HS-27A (cell line): Measurements from ENCODE around the gene DAGLA.

Experiments
- DNase-seq: peaks from one replicate; pipeline ENCODE4 v3.0.0-alpha.2; 2012; ENCODE audit warnings: low read depth, missing footprints

The DAGLA gene

DNA sequence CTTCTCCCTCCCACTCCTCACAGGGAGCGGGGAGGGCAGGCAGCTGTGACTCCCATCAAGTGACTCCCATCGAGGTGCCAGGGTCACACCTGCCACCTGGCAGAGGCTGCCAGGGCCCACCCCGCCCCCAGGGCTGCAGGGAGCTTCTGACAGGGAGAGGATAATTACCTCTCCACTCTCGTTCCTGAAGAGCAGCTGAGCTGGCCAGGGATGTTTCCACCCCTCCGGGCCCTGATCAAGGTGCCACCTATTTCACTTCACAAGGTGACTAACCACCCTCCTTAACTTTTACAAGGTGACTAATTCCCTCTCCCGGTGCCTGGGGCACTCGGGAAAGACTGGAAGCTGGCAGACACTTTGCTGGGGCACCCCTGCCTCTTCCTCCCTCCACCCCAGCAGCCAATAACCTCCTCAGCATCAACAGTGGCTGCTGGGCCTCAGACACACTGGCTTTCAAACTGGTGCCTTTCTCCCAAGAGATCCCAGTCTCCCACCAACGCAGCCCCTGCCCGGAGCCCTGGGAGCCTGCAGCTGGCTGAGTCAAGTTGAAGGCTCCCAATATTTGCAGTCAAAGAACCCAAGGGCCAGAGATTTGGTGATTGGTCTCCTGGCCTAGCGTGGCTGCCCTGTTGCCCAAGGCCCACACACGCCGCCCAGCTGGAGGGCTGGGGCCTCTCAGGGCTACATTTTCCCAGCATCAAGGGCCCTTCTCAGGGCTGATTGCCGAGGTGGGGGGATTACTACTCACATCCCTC, 50.2 kb downstream of the DAGLA start:
- no peak for DNase-seq

DNA sequence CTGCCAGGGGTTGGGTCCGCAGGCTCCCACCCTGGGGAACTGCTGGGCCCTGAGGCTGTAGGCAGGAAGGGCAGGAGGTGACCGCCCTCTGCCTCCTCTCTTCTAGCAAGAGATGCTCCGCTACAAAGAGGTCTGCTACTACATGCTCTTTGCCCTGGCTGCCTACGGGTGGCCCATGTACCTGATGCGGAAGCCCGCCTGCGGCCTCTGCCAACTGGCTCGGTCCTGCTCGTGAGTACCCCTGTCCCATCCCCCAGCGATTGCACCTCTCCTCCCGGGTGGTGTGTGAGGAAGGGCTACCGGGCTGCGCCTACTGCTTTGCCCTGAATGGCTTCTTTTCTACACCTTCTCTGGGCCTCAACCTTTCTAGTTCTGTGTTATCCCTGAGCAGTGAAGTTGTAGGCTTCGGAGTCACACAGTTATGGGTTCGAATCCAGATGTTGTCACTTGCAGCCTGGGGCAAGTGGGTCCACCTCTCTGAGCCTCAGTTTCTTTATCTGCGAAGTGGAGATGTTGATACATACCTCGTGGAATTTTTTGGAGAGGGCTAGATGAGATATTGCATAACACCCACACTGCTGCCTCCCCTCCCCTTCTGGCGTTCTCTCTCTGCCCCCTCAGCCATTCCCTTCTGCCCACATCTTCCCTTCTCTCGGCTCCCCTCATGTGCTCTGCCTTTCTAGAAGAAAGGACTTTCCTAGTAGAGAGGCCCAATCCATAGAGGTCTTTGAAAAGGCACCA, 51.2 kb downstream of the DAGLA start:
- DNase-seq: no peak

DNA sequence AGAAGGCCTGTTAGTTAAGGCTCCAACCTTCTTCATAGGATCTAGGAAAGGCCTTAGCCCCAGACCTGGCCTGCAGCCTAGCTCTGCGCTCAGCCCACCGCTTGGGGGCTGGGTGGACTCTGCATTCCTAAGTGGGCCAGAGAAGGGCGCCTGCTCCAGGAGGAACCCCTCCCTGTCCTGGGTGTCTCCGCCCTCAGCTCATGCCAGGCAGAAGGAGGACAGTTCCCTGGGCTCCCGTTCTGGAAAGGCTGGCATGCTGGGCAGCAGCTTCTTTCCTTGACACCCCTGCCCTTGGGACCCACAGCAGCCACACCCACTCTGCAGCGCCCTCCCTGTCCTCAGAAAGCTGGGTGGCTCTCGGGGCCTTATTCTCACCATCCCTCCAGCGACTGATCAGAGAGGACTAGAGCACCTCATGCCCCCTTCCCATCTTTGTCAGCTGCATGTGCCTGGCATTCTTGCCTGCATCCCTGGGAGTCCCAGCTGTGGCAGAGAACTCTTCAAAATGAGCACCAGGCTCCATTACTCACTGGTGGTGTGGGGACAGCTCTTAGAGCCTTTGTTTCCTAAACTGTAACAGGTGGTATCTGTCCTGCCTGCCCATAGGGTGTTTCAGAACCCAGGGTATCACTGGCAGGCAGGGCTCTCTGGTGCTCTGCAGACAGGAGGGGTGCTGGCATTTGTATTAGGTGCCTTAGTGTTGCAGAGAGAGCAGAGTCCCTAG, 51.9 kb downstream of the DAGLA start:
- DNase-seq: no peak

DNA sequence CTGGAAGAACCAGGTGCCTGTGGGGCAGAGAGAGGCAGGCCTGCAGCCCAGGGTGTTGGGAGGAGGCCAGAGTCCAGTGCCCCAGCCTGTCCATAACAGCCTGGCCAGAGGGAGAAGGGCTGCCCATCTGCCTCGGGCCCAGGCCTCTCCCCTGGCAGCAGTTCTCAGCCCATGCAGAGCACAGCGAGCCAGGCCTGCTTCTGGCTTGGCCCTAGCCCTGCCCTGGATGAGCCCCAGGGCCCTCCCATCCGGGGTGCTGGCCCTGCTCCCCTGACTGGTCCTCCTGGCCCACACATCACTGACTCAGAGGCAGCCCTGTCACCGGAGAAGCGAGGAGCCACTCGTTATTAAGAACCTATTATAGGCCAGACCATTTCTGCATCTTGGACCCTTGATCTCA, 52.5 kb downstream of the DAGLA start:
- DNase-seq: no peak

DNA sequence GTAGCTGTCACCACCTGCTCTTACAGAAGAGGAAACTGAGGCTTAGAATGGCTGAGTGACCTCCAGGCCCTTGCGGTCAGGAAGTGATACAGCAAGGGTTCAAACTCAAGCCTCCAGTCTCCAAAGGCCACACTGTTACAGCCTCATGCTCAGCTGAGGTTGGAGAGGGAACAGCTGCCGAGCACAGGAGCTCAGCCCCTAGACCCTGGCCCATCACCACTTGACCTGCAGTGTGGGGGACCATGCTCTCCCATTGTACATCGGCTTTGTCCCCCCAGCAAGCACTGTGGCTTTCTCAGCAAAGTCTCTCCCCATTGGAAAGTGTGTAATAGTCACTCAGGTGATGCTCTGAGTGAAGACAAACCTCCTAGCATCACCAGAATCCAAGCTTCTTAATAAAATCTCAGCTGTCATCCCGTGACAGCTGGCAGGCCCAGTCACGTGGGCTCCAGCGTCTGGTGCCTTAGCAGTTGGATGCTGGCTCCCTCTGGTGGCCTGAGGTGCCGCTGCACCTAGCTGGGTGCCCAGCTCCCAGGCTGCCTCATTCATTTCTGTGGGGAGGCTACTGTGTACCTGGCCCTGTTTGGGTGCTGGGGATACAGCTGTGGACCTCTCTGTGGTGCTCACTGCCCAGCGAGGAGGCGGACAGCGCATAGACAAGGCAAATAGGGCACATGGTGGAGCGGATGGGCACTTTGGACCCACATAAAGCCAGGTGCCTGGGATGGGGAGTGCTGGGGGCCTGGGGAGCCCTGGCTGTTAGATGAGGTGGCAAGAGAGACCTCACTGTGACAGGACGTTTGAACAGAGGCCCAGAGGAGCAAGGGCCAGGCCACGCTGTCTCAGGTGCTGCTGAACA, 53.2 kb downstream of the DAGLA start:
- DNase-seq: peak; percentile 35

DNA sequence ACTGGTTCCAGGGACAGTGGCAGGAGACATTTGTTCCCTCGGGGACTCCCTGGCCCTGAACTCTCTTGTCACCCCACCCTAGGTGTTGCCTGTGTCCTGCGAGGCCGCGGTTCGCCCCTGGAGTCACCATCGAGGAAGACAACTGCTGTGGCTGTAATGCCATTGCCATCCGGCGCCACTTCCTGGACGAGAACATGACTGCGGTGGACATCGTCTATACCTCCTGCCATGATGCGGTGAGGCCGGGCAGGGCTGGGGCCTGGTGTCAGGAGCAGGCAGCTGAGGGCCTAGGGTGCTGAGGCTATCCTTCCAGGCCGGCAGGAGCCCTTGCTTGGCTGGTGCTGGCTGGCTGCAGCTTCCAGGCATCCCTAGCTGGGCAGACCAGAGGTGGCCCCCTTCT, 54.6 kb downstream of the DAGLA start:
- no peak for DNase-seq

DNA sequence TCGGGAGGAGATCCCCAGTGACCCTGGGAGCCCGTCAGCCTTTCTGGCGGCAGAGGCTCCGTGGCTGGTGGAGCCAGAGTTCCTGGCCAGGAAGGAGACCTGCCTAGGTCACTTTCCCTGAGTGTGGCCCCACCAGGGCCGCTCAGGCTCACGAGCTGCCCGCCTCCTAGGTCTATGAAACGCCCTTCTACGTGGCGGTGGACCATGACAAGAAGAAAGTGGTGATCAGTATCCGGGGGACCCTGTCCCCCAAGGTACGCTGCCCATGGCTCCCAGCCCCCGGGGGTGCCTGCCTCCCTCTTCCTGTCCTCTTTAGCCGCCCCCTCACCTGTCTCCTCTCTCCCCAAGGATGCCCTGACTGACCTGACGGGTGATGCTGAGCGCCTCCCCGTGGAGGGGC, 55.2 kb downstream of the DAGLA start:
- no peak for DNase-seq

DNA sequence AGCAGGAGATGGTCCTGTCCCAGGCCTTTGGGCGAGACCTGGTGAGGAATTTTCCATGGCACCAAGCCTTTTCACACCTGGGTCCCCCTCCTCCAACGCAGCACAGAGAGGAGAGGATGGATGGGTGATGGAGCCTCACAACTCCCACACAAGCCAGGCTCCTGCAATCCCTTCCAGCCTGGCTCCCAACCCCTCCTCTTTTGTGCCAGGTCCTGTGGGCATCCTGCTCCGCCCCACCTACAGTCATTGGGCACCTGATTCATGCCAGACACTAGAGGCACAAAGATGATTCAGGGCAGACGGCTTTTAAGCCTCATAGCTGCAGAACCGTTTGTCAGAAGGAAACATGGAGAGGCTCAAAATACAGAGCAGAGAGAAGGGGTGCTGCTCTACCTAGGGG, 56.1 kb downstream of the DAGLA start:
- no peak for DNase-seq

DNA sequence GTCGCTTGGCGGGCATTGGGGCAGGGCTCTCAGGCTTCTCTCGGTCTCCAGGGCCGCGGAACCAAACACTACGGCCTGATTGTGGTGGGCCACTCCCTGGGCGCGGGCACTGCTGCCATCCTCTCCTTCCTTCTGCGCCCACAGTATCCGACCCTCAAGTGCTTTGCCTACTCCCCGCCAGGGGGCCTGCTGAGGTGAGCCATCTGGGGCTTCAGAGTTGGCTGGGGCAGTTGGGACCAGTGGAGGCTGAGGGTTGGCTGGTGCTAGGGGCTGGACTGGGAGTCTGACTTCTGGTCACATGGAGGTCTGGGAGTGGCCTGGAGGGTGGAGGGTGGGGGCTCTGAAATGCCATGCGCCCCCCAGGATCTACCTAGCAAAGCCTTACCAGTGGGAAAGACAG, 56.9 kb downstream of the DAGLA start:
- no peak for DNase-seq

DNA sequence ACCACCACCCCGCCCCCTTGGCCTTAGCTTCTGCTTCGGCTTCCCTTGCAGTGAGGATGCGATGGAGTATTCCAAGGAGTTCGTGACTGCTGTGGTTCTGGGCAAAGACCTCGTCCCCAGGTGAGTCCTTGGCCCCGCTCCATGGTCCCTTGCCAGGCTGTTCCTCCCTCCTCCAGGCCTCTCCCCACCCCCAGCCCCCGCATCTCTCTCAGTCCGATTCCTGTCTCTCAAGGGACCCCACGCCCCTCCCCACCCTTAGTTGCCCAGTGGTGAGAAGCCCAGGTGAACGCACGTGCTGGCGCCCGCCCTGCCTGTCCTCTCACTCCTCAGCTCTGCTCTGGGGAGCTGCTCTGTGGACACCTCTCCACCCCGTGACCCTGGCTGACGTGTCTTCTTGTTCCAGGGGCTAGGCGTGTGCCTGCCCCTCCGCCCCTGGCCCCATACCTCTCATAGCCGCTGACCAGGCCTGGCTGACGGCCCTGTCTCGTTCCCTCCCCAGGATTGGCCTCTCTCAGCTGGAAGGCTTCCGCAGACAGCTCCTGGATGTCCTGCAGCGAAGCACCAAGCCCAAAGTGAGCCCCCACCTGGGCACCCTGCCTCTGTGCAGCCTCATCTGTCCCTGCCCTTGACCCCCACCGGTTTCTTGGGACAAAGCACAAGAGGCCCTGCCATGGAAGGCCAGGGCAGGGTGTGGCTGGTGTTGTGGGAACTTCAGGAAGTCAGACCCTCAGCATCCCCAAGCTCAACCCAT, 57.6 kb downstream of the DAGLA start:
- no peak for DNase-seq

DNA sequence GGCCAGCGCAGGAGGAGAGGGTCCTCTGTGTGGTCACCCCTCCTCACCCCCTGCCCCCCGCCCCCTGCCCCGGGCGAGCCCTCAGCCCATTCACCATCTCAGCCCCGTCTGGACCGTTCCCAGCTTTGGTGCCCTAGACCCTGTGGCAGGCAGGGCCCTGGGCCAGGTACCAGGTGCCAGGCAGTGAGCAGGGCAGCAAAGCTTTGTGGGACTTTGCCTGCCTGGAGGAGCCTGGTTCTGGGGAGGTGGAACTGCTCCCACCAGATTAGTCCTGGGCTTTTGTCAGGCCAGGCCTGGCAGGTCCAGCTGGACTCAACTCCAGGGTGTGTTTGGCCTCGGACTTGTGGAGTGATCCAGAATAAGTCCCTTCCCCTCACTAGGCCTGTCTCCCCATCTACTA, 58.6 kb downstream of the DAGLA start:
- no peak for DNase-seq

DNA sequence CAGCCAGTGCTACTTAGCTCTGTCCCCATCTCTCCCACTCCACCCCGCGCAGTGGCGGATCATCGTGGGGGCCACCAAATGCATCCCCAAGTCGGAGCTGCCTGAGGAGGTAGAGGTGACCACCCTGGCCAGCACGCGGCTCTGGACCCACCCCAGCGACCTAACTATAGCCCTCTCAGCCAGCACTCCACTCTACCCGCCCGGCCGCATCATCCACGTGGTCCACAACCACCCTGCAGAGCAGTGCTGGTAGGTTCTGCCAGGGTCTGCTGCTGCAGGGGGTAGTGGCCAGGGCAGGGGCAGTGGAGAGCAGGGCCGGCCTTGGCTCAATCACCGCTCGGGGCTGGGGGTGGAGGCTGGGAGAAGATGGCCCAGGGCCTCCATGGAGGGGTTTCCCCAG, 59.2 kb downstream of the DAGLA start:
- no peak for DNase-seq

DNA sequence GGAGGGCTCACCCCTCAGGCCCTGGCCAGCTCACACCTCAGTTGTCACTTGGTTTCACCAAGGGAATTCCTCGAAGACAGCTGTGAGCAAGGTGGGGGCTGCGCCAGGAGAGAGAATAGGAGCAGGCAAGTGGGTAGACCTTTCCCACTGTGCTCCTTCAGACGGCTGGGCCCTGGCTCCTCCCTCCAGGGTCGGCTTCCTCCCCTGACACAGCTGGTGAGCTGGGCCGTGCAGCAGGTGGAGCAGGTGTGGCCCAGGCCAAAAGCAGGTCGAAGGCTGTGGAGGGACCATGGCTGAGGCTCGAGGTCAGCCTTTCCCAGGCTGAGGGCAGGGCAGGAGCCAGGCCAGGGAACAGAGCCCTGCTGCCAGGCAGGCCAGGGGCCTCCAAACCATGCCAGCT, 59.8 kb downstream of the DAGLA start:
- no peak for DNase-seq

DNA sequence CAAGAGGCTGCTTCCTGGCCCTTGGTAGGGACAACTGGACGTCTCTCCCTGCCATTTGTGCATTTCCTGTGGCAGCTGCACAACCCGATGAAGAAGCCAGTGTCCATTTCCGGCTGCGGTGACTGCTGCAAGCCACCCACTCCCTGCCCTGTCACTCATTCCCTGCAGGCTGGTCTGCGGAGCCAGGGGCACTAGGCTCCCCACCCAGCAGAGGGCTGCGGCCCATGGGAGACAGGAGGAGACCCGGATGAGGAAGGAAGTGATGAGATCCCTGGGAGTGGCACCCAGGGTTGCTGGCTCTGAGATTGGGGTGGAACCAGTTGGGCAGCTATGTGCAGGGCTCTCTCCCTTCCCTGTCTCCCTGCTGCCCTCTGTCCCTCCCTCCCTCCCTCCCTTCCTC, 62.2 kb downstream of the DAGLA start:
- no peak for DNase-seq

DNA sequence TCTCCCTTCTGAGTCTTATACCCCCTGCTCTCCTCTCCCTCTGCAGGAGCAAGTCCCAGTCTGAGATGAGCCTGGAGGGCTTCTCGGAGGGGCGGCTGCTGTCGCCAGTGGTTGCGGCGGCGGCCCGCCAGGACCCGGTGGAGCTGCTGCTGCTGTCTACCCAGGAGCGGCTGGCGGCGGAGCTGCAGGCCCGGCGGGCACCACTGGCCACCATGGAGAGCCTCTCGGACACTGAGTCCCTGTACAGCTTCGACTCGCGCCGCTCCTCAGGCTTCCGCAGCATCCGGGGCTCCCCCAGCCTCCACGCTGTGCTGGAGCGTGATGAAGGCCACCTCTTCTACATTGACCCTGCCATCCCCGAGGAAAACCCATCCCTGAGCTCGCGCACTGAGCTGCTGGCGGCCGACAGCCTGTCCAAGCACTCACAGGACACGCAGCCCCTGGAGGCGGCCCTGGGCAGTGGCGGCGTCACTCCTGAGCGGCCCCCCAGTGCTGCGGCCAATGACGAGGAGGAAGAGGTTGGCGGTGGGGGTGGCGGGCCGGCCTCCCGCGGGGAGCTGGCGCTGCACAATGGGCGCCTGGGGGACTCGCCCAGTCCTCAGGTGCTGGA, 63.4 kb downstream of the DAGLA start:
- no peak for DNase-seq

DNA sequence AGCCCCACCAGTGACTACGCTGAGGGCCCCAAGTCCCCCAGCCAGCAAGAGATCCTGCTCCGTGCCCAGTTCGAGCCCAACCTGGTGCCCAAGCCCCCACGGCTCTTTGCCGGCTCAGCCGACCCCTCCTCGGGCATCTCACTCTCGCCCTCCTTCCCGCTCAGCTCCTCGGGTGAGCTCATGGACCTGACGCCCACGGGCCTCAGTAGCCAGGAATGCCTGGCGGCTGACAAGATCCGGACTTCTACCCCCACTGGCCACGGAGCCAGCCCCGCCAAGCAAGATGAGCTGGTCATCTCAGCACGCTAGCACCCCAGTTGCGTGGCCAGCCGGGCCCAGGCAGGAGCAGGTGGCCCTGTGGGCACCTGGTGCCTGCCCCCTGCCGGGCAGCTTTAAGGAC, 64.0 kb downstream of the DAGLA start:
- no peak for DNase-seq

DNA sequence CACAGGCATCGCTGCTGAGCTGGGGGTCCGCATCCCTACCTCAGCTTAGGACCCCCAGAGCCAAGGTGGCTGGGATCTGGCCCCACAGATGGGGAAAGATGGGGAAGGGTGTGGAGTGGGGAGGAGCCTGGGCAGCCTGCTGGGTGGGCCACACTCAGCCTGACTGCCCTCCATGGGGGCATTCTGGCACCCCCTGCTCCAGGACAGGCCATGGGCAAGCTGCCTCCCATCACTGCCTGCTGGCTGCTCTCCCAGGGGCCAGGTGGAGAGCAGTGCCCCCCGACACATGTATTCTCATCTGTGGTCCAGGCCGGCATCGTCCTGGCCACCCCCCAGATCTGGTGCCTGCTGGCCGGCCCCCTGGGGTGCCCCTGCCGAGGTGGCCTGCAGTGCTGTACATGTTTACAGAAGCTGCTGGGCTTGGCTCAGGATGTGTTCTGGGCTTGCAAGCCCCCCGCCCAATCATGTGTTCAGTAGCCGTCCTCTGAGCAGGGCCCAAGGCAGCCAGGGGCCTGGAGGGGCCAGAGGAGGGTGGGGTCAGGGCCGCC, 64.5 kb downstream of the DAGLA start:
- no peak for DNase-seq

DNA sequence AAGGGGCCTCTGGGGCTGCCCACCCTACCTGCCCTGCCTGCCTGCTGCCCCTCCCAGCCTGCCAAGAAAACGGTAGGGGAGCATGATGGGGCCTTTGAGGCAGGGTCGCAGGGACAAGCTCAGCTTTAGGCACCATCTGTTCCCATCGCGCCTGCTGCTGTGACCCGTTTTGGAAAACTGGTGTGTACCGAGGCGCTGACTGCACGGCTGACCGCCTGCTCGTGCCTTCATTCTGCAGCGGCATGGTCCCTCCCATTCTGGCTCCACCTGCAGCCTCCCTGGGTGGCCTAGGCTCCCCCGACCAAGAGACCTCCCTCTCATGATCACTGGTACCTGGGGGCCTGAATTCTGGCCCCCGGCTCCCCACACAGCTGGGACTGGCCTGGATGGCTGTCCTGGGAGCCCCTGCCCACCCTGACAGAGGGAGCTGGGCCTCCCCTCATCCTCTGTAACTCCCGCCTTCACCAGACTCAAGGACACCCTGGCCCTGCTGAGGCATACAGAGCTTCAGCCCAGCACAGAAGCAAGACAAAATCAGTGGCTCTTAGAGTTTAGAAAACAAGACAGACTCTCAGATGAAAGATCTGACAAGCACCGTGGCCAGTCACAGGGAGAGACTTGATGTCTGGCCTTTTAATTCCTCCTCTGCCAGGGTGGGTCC, 65.7 kb downstream of the DAGLA start:
- DNase-seq: no peak

DNA sequence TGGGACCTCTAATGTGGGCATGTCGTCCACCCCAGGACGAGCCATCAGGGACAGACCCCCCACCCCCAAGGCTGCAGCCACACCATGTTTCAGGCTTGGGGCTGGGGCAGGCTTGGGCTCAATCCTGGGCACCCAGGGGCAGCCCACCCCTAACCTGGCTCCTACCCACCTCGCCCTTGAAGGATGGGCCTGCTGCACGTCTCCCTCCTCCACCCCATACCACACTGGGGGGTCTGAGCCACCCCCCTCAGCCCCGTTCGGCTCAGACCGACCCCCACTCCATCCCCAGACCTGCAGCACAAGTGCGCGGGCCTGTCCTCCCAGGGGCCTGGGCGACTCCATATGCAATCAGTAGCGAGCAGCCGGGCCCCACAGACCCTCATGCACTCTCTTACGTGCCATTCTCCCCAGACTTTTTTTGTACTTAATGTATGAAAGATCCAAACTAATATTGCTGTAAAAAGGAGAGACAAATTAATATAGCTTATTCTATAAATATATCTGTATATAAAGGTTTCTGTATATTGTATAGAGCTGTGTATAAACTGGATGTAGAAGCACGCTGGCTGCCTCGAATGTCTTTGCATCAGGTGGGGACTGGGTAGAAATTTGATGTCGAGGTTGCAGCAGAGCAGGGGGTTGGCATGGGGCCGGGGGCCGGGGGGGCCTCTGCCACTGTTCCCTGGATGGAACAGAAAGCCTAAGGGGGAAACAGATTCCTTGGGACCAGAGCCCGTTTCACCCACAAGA, 66.4 kb downstream of the DAGLA start:
- no peak for DNase-seq
